OCI-LY3 (cell line): Measurements from ENCODE around the gene SMYD5.
"Not testable (repeated sequence)": the region's sequence is repeated elsewhere in the genome, so short reads cannot be mapped to it uniquely, and the experiment has no call there.

Source experiments
- H2AFZ ChIP-seq: fragments of 200-600, 300-600 bp; shearing (Covaris generic); 2 replicates; pipeline ENCODE4 v1.6.0; 2014; ENCODE audit warnings: antibody characterized with exemption, low read depth, low read length
- H3K27ac ChIP-seq: fragments of 200-600, 300-600 bp; sonication (generic); 2 replicates; pipeline ENCODE4 v1.5.1; 2014; ENCODE audit warnings: mild to moderate bottlenecking, low read length, moderate library complexity, mixed read lengths
- H3K27me3 ChIP-seq: fragments of 200-600, 300-600 bp; sonication (generic); 2 replicates; pipeline ENCODE4 v1.6.1; 2014; ENCODE audit warnings: low read depth, low read length, mixed read lengths
- H3K36me3 ChIP-seq: fragments of 200-600, 300-600 bp; sonication (generic); replicated peaks from 2 replicates; pipeline ENCODE3; 2014; ENCODE audit warnings: low read depth, low read length, mixed read lengths
- H3K4me1 ChIP-seq: fragments of 300-600, 200-600 bp; sonication (generic); 2 replicates; pipeline ENCODE4 v1.6.1; 2014; ENCODE audit warnings: low read length, mixed read lengths
- H3K4me2 ChIP-seq: fragments of 200-600, 300-600 bp; sonication (generic); 2 replicates; pipeline ENCODE4 v1.6.1; 2014; ENCODE audit warnings: low read length, mixed read lengths
- H3K4me3 ChIP-seq: fragments of 300-600, 200-600 bp; sonication (generic); 2 replicates; pipeline ENCODE4 v1.5.1; 2014; ENCODE audit warnings: antibody characterized with exemption, mild to moderate bottlenecking, low read length, moderate library complexity
- H3K79me2 ChIP-seq: fragments of 300-600, 200-600 bp; shearing (Covaris generic); 2 replicates; pipeline ENCODE4 v1.6.1; 2014; ENCODE audit warnings: mild to moderate bottlenecking, low read length, mixed read lengths
- H3K9ac ChIP-seq: fragments of 300-600, 200-600 bp; shearing (Covaris generic); 2 replicates; pipeline ENCODE4 v1.6.0; 2014; ENCODE audit warnings: mild to moderate bottlenecking, low read length, moderate library complexity
- H3K9me3 ChIP-seq: fragments of 200-600, 300-600 bp; shearing (Covaris generic); 2 replicates; pipeline ENCODE4 v1.6.1; 2014; ENCODE audit warnings: low read length, mixed read lengths; ENCODE audit not compliant: insufficient read depth
- H4K20me1 ChIP-seq: fragments of 200-600, 300-600 bp; sonication (generic); 2 replicates; pipeline ENCODE4 v1.6.1; 2016; ENCODE audit warnings: low read length, mixed read lengths; ENCODE audit not compliant: insufficient read depth
- CTCF ChIP-seq: fragments of 200-600, 300-600 bp; sonication (generic); IDR thresholded peaks from 2 replicates; pipeline ENCODE4 v1.5.1; 2014; ENCODE audit warnings: antibody characterized with exemption, low read length, low read depth
- EZH2phosphoT487 ChIP-seq: fragments of 200-600 bp; shearing (Covaris generic); IDR thresholded peaks from 2 replicates; pipeline ENCODE4 v1.6.1; 2018; ENCODE audit warnings: antibody characterized with exemption, mixed run types, low read depth

The SMYD5 gene

GRCh38 chr2:73187549-73187948, 26.5 kb upstream of the SMYD5 start:
- Histone ChIP-seq H3K36me3 (no peaks in the 10 kb centered on the region), H3K79me2 (no peaks in the 10 kb centered on the region), H2AFZ (no peak overlapping the region), H3K9ac (no peak overlapping the region), H3K27ac (no peak overlapping the region), H3K4me3 (no peak overlapping the region), H4K20me1 (no peaks in the 10 kb centered on the region), H3K4me2 (no peak overlapping the region), H3K27me3 (peaks cover 5% of the 10 kb centered on the region; the same call in 1 of the 2 replicates), H3K9me3 (no peaks in the 10 kb centered on the region), H3K4me1 (no peaks in the 10 kb centered on the region)
- TF ChIP-seq CTCF (no peak), EZH2phosphoT487 (no peak)

DNA sequence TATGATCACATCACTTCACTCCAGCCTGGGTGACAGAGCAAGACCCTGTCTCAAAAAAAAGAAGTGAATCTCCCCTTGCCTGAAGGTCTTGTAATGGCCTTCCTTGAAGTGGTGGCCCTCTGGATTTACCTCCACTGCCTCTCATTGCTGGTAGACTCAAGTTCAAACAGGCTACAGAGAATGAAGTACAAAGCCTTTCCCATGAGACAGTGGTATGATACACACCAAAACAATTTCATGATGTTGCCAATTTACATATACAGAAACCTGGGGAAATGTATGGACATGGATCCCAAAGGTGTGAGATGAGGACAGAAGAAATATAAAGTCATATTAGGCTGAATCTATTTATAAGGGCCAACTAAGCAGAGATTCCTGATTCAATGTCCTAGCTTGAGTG, 16.5 kb upstream of the SMYD5 start:
- TF ChIP-seq EZH2phosphoT487 = no peak
- no peaks in the 10 kb centered on the region for H3K36me3 ChIP-seq
- H3K4me3 ChIP-seq = no peak overlapping the region
- no peak overlapping the region for H3K9ac ChIP-seq
- no peak overlapping the region for H3K27ac ChIP-seq
- H3K4me2 ChIP-seq = no peak overlapping the region
- no peaks in the 10 kb centered on the region for H3K9me3 ChIP-seq
- H3K4me1 ChIP-seq = no peaks in the 10 kb centered on the region
- H3K27me3 ChIP-seq = peaks cover 10% of the 10 kb centered on the region; the same call in 1 of the 2 replicates
- H4K20me1 ChIP-seq = no peaks in the 10 kb centered on the region
- no peak overlapping the region for H2AFZ ChIP-seq
- no peaks in the 10 kb centered on the region for H3K79me2 ChIP-seq

- not testable (repeated sequence) for H3K4me2 ChIP-seq, H3K4me1 ChIP-seq, H4K20me1 ChIP-seq, H3K9me3 ChIP-seq, H3K27ac ChIP-seq, H3K9ac ChIP-seq, H3K79me2 ChIP-seq, H3K36me3 ChIP-seq, H2AFZ ChIP-seq, H3K4me3 ChIP-seq
- peaks cover 10% of the 10 kb centered on the region; the same call in 1 of the 2 replicates for H3K27me3 ChIP-seq
Observed at GRCh38 chr2:73200281-73200680, 13.8 kb upstream of the SMYD5 start.

DNA sequence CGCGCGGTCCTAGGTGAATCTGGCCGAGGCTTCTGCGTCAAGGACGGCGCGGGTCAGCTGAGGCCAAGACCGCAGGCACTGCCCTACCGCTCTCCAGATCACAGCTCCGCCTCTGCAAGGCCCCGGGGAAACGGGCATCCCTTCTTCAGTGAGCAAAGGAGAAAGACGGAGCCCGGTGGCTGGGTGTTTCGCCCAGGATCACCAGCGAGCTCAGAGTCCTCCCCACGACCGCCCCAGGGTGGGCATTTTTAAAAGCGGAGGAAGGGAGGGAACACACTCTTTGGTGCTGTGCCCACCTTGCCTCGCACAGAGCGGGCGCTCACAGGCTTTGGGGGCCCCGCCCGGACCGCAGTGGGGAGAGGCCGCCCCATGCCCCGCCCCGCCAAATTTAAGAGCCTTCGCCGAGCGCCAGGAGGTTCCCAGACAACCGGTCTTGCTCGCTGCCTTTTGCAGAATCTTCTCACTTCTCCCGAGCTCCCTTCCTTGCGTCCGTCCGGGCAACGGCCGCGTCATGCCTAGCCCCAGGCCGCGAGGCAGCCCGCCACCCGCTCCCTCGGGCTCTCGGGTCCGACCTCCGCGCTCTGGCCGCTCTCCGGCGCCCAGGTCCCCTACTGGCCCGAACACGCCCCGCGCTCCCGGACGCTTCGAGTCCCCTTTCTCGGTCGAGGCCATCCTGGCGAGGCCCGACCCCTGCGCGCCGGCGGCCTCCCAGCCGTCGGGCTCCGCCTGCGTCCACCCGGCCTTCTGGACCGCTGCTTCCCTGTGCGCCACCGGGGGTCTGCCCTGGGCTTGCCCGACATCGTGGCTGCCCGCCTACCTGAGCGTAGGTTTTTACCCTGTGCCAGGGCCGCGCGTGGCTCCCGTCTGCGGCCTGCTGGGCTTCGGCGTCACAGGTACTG, 11.6 kb upstream of the SMYD5 start, which contains the start of gene NOTO:
Gene NOTO, plus strand, starts transcription at position 419 of the 899 bp plus-strand sequence. Its CDS starts 93 bp downstream, at position 512.
- TF ChIP-seq EZH2phosphoT487 (no peak), CTCF (no peak)
- H3K4me3 ChIP-seq = no peak within 1 kb of the TSS
- H3K9ac ChIP-seq = no peak within 1 kb of the TSS
- H3K36me3 ChIP-seq = no peaks in the 10 kb centered on the region
- peaks cover 3% of the 10 kb centered on the region; the same call in 1 of the 2 replicates for H3K27me3 ChIP-seq
- no peaks in the 10 kb centered on the region for H4K20me1 ChIP-seq
- no peak within 1 kb of the TSS for H2AFZ ChIP-seq
- no peaks in the 10 kb centered on the region for H3K9me3 ChIP-seq
- no peaks in the 10 kb centered on the region for H3K79me2 ChIP-seq
- H3K4me2 ChIP-seq = no peak within 1 kb of the TSS
- H3K27ac ChIP-seq = no peak within 1 kb of the TSS
- H3K4me1 ChIP-seq = peaks cover 4% of the 10 kb centered on the region; the same call in 1 of the 2 replicates

DNA sequence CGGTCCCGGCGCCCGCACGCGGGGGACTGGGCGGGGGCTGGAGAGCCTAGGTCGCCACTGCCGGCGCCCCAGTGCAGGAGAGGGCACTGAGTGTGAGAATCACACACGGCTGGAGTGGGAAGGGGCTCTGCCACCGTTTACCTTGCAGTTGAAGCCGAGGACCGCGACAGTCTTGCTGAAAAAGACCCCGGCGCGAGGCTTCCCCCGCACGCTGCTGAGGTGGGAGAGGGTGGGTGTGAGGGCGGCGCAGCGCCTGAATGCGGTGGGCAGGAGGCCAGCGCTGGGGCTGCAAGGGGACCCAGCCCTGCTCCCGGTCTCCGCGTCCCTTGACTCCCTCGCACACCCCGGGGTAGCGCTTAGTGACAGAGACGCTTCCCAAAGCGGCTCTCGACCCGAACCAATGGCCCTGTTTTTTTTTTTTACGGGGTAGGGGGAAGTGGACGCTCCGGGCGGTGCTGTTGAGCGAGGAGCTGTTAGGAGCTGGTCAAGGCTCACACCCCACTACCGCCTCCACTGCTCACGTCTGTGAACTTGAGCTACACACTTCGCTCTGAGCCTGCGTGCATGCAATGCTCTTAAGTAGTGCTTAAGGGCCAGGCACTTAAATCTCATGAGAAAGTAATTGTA, 10.9 kb upstream of the SMYD5 start:
- H3K36me3 ChIP-seq = no peaks in the 10 kb centered on the region
- no peak overlapping the region for H3K9ac ChIP-seq
- TF ChIP-seq CTCF (no peak), EZH2phosphoT487 (no peak)
- no peak overlapping the region for H3K4me2 ChIP-seq
- H2AFZ ChIP-seq = no peak overlapping the region
- no peak overlapping the region for H3K27ac ChIP-seq
- peaks cover 4% of the 10 kb centered on the region; the same call in 1 of the 2 replicates for H3K4me1 ChIP-seq
- H4K20me1 ChIP-seq = no peaks in the 10 kb centered on the region
- H3K79me2 ChIP-seq = no peaks in the 10 kb centered on the region
- peaks cover 3% of the 10 kb centered on the region; the same call in 1 of the 2 replicates for H3K27me3 ChIP-seq
- H3K4me3 ChIP-seq = no peak overlapping the region
- no peaks in the 10 kb centered on the region for H3K9me3 ChIP-seq
